A673 (cell line): ENCODE measurements around the gene MBOAT7. TPM values are rescaled to one million over a fixed set of nuclear protein-coding genes. Genes with fewer than 3 reads are reported as not detected.

Experiments used
- BruUV-seq: library from RNA; stranded (reverse); fragments of 400-500 nt; replicated peaks from 2 replicates; lab custom pipeline; 2021; lab: Mats Ljungman, UMichigan
- CTCF ChIA-PET: fragments of 300-600 bp; sonication (Branson Sonifier 250); formaldehyde crosslinking; loops from one replicate; lab custom pipeline; 2022; ENCODE audit warnings: antibody characterized with exemption; lab: Charles Lee
- POLR2A ChIA-PET: fragments of 300-600 bp; sonication (Branson Sonifier 250); formaldehyde crosslinking; loops from one replicate; lab custom pipeline; 2022; ENCODE audit warnings: antibody characterized with exemption; ENCODE audit not compliant: low non-redundant PET; lab: Charles Lee
- DNase-seq: peaks from one replicate; pipeline ENCODE4 v3.0.0-alpha.2; 2015; ENCODE audit warnings: low spot score
- H3K27ac ChIP-seq: fragments of 200-600 bp; sonication (generic); 2 replicates; pipeline ENCODE4 v1.5.1; 2016; ENCODE audit warnings: mixed run types, low read depth, mild to moderate bottlenecking, mixed read lengths, antibody characterized with exemption, low read length; ENCODE audit not compliant: poor library complexity, severe bottlenecking
- H3K27me3 ChIP-seq: fragments of 200-600 bp; sonication (generic); replicated peaks from 2 replicates; pipeline ENCODE4 v1.6.1; 2017; ENCODE audit warnings: mixed run types, low read depth, mild to moderate bottlenecking, mixed read lengths, antibody characterized with exemption, low read length; ENCODE audit not compliant: insufficient read depth, poor library complexity
- H3K36me3 ChIP-seq: fragments of 200-600 bp; sonication (generic); 2 replicates; pipeline ENCODE4 v1.6.1; 2016; ENCODE audit warnings: mixed run types, mild to moderate bottlenecking, mixed read lengths, antibody characterized with exemption, low read length; ENCODE audit not compliant: insufficient read depth, poor library complexity, severe bottlenecking
- H3K4me1 ChIP-seq: fragments of 200-600 bp; sonication (generic); 2 replicates; pipeline ENCODE4 v1.6.1; 2017; ENCODE audit warnings: mixed run types, mild to moderate bottlenecking, mixed read lengths, antibody characterized with exemption, low read length; ENCODE audit not compliant: insufficient read depth, poor library complexity, severe bottlenecking
- H3K4me3 ChIP-seq: fragments of 200-600 bp; sonication (generic); 2 replicates; pipeline ENCODE4 v1.5.1; 2016; ENCODE audit warnings: low read depth, mixed run types, mild to moderate bottlenecking, mixed read lengths, low read length; ENCODE audit not compliant: poor library complexity, severe bottlenecking
- H3K9me3 ChIP-seq: fragments of 200-600 bp; sonication (generic); 2 replicates; pipeline ENCODE4 v1.6.1; 2016; ENCODE audit warnings: mixed run types, low read depth, mild to moderate bottlenecking, mixed read lengths, antibody characterized with exemption, low read length; ENCODE audit not compliant: poor library complexity, severe bottlenecking
- CTCF ChIP-seq: fragments of 300-800, 200-600 bp; sonication (generic); conservative IDR thresholded peaks from 2 replicates; pipeline ENCODE4 v1.5.1; 2017; ENCODE audit warnings: low read depth, mild to moderate bottlenecking, antibody characterized with exemption, low read length, moderate library complexity, mixed read lengths
- EZH2 ChIP-seq: fragments of 200-600 bp; sonication (generic); IDR thresholded peaks from 2 replicates; pipeline ENCODE4 v1.6.1; 2017; ENCODE audit warnings: borderline replicate concordance, low read depth, mild to moderate bottlenecking, mixed read lengths, antibody characterized with exemption, low read length; ENCODE audit not compliant: poor library complexity, severe bottlenecking
- intact Hi-C: fragments of 100-400 bp; cut with micrococcal nuclease; formaldehyde crosslinking; loops from one replicate; pipeline ENCODE4 v1.10.0; 2022; ENCODE audit not compliant: unreplicated experiment
- total RNA-seq: library from RNA; stranded (reverse); gene quantifications from 2 replicates; pipeline ENCODE4 v1.2.3, GENCODE V29; 2021

MBOAT7 gene
- total RNA-seq, 1 experiment from 2014 or later, result 107 TPM

- no peak for TF ChIP-seq CTCF
- no peak for TF ChIP-seq EZH2
- Histone ChIP-seq H3K4me1 (peaks cover 12% of the 10 kb centered on the region), H3K4me3 (peak overlapping the region; percentile 99), H3K27ac (peak overlapping the region; percentile 99), H3K27me3 (no peaks in the 10 kb centered on the region), H3K9me3 (no peaks in the 10 kb centered on the region), H3K36me3 (peaks cover 37% of the 10 kb centered on the region)
- intact Hi-C loops, result no loop called here
- no TSS peak for BruUV-seq
- no peak for DNase-seq
- POLR2A ChIA-PET, result no interaction called here
- CTCF ChIA-PET, result no interaction called here
Measured at GRCh38 chr19:54138489-54139256, 50.7 kb downstream of the MBOAT7 start.

GRCh38 chr19:54137699-54138488, 51.5 kb downstream of the MBOAT7 start, which contains the start of gene CNOT3:
CNOT3 (plus strand) TSS chr19:54137762; CDS start chr19:54142979, 5,217 bp downstream.
- peaks cover 12% of the 10 kb centered on the region for H3K4me1 ChIP-seq
- intact Hi-C loops, result no loop called here
- BruUV-seq, result no TSS peak
- no peaks in the 10 kb centered on the region for H3K9me3 ChIP-seq
- POLR2A ChIA-PET, result interaction anchor here (0.6 kb wide), 1 partner anchor 65 kb away, joined by 3 read pairs; no protein-coding TSS in a partner anchor
- CTCF ChIA-PET, result interaction anchor here (1.0 kb wide), 1 partner anchor 128 kb away, joined by 3 read pairs; no protein-coding TSS in a partner anchor
- H3K36me3 ChIP-seq, result peaks cover 29% of the 10 kb centered on the region
- TF ChIP-seq EZH2 (no peak), CTCF (no peak)
- peak within 1 kb of the TSS; percentile 99 for H3K27ac ChIP-seq
- no peak for DNase-seq
- peak within 1 kb of the TSS; percentile 99 for H3K4me3 ChIP-seq
- no peaks in the 10 kb centered on the region for H3K27me3 ChIP-seq

DNA sequence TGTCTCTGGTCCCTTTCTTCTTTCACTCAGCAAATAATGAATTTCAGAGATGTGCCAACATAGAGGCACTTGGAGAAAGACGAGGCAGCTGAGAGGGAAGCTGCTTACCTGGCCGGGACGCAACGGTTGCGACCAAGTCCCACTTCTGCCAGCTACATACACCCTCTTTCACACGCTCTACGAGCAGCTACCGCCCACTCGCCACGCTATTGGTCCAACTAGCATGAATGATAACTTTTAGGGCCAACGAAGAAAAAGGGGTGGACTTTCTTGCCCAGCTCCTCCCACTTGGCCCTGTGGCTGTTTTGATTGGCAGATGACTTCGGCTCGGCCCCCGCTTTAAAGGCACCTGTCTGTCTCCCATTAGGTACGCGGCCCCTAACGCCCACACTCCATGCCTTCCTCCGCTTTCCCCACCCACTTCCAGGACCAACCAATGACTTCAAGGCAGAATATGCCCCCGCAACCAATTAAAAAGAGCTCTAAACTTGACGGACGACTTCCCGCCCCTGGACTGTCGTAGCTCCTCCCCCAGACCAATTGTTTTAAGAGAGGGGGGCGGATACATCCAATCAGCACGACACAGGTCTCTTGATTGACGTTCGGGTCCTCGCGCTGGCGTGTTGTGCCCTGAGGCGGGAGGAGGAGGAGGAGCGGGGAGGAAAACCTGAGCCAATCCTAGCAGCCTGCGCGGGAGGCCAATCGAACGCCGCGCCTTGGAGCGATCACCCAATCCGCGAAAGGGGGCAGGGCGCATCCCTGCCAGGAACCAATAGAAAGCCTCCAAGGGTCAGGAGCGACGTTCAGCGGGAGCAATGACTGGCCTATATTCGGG, 52.3 kb downstream of the MBOAT7 start:
- Histone ChIP-seq H3K9me3 (no peaks in the 10 kb centered on the region), H3K27me3 (no peaks in the 10 kb centered on the region), H3K27ac (peak overlapping the region; percentile 99), H3K36me3 (peaks cover 21% of the 10 kb centered on the region), H3K4me1 (peaks cover 12% of the 10 kb centered on the region), H3K4me3 (peak overlapping the region; percentile 99)
- CTCF ChIA-PET, result interaction anchor here (1.0 kb wide), 1 partner anchor 129 kb away, joined by 3 read pairs; no protein-coding TSS in a partner anchor
- no peak for TF ChIP-seq CTCF
- TF ChIP-seq EZH2, result no peak
- intact Hi-C loops, result no loop called here
- no TSS peak for BruUV-seq
- DNase-seq, result peak; percentile 100
- POLR2A ChIA-PET, result interaction anchor here (0.5 to 0.6 kb wide), 4 partner anchors 29 to 68 kb away, joined by 3 to 6 read pairs (median 4); partner anchors contain the start of gene RPS9
